ENCODE data around the gene BRDT.

The BRDT gene

GRCh38 chr1:92029241-92029922, 80.2 kb downstream of the BRDT start:
- ATAC-seq, result no peak
- peaks cover 17% of the 10 kb centered on the region for H3K27me3 Mint-ChIP-seq
- H3K9me3 Mint-ChIP-seq, result no peaks in the 10 kb centered on the region
- H3K4me3 Mint-ChIP-seq, result peak overlapping the region; percentile 18
- no peak overlapping the region for H3K27ac Mint-ChIP-seq
- H3K4me1 Mint-ChIP-seq, result peaks cover 12% of the 10 kb centered on the region
- H3K36me3 Mint-ChIP-seq, result no peaks in the 10 kb centered on the region

- Mint-ChIP-seq H3K36me3 (no peaks in the 10 kb centered on the region), H3K9me3 (no peaks in the 10 kb centered on the region), H3K4me1 (peaks cover 12% of the 10 kb centered on the region), H3K27ac (no peak overlapping the region), H3K4me3 (no peak overlapping the region), H3K27me3 (peaks cover 24% of the 10 kb centered on the region)
- no peak for ATAC-seq
Measured at GRCh38 chr1:92030656-92031107, 81.5 kb downstream of the BRDT start.

- H3K27ac Mint-ChIP-seq, result no peak overlapping the region
- peaks cover 12% of the 10 kb centered on the region for H3K4me1 Mint-ChIP-seq
- peaks cover 32% of the 10 kb centered on the region for H3K27me3 Mint-ChIP-seq
- H3K9me3 Mint-ChIP-seq, result no peaks in the 10 kb centered on the region
- H3K4me3 Mint-ChIP-seq, result no peak overlapping the region
- no peak for ATAC-seq
- H3K36me3 Mint-ChIP-seq, result no peaks in the 10 kb centered on the region
Measured at GRCh38 chr1:92031281-92032110, 82.3 kb downstream of the BRDT start.

GRCh38 chr1:92037400-92037799, 88.2 kb downstream of the BRDT start:
- peaks cover 18% of the 10 kb centered on the region for H3K27me3 Mint-ChIP-seq
- no peak for ATAC-seq
- no peaks in the 10 kb centered on the region for H3K9me3 Mint-ChIP-seq
- no peak overlapping the region for H3K27ac Mint-ChIP-seq
- no peak overlapping the region for H3K4me3 Mint-ChIP-seq
- no peaks in the 10 kb centered on the region for H3K36me3 Mint-ChIP-seq
- no peaks in the 10 kb centered on the region for H3K4me1 Mint-ChIP-seq

- Mint-ChIP-seq H3K27ac (no peak overlapping the region), H3K36me3 (no peaks in the 10 kb centered on the region), H3K9me3 (no peaks in the 10 kb centered on the region), H3K4me1 (no peaks in the 10 kb centered on the region), H3K4me3 (no peak overlapping the region), H3K27me3 (peaks cover 18% of the 10 kb centered on the region)
- ATAC-seq, result no peak
Measured at GRCh38 chr1:92038695-92039346, 89.6 kb downstream of the BRDT start.

- Mint-ChIP-seq H3K27ac (no peak overlapping the region), H3K4me3 (no peak overlapping the region), H3K36me3 (no peaks in the 10 kb centered on the region), H3K4me1 (no peaks in the 10 kb centered on the region), H3K9me3 (no peaks in the 10 kb centered on the region), H3K27me3 (peaks cover 8% of the 10 kb centered on the region)
- ATAC-seq, result no peak
Measured at GRCh38 chr1:92040971-92041370, 91.8 kb downstream of the BRDT start.

- no peaks in the 10 kb centered on the region for H3K36me3 Mint-ChIP-seq
- ATAC-seq, result no peak
- H3K4me1 Mint-ChIP-seq, result no peaks in the 10 kb centered on the region
- H3K9me3 Mint-ChIP-seq, result no peaks in the 10 kb centered on the region
- H3K27me3 Mint-ChIP-seq, result peaks cover 7% of the 10 kb centered on the region
- H3K27ac Mint-ChIP-seq, result no peak overlapping the region
- no peak overlapping the region for H3K4me3 Mint-ChIP-seq
Measured at GRCh38 chr1:92043621-92044020, 94.4 kb downstream of the BRDT start.

GRCh38 chr1:92045766-92046495, 96.7 kb downstream of the BRDT start:
- ATAC-seq, result no peak
- no peaks in the 10 kb centered on the region for H3K9me3 Mint-ChIP-seq
- no peaks in the 10 kb centered on the region for H3K4me1 Mint-ChIP-seq
- no peak overlapping the region for H3K27ac Mint-ChIP-seq
- peaks cover 7% of the 10 kb centered on the region for H3K27me3 Mint-ChIP-seq
- no peak overlapping the region for H3K4me3 Mint-ChIP-seq
- no peaks in the 10 kb centered on the region for H3K36me3 Mint-ChIP-seq

GRCh38 chr1:92051948-92052347, 102.7 kb downstream of the BRDT start:
- Mint-ChIP-seq H3K36me3 (no peaks in the 10 kb centered on the region), H3K4me1 (no peaks in the 10 kb centered on the region), H3K4me3 (no peak overlapping the region), H3K9me3 (no peaks in the 10 kb centered on the region), H3K27me3 (peaks cover 28% of the 10 kb centered on the region), H3K27ac (no peak overlapping the region)
- no peak for ATAC-seq

Data from stimulated activated memory B cell treated with anti-CD40 and anti-IgM and Interleukin-4, amounts not matched to agents 10 μg/mL and 1 μg/mL and 100 μg/mL, for 72 hours (primary cell).